Neural cell (in vitro differentiated cells): Measurements from ENCODE around the gene DENND6A. TPM values are rescaled to one million over a fixed set of nuclear protein-coding genes. Genes with fewer than 3 reads are reported as not detected.

Experiments used
- H2AFZ ChIP-seq: fragments of 200-600, 300-800 bp; sonication (generic), shearing (Covaris generic); 2 replicates; pipeline ENCODE4 v1.6.0; 2014; ENCODE audit warnings: low read depth, mild to moderate bottlenecking, antibody characterized with exemption, low read length, moderate library complexity
- H3F3A ChIP-seq: fragments of 200-600 bp; shearing (Covaris generic); 2 replicates; pipeline ENCODE4 v1.6.1; 2016; ENCODE audit warnings: mild to moderate bottlenecking, moderate library complexity, mixed read lengths, antibody characterized with exemption, low read length; ENCODE audit not compliant: insufficient read depth, poor library complexity, severe bottlenecking
- H3K27ac ChIP-seq: fragments of 200-600, 300-800 bp; sonication (generic), shearing (Covaris generic); 2 replicates; pipeline ENCODE4 v1.5.1; 2014; ENCODE audit warnings: mild to moderate bottlenecking, low read length, moderate library complexity
- H3K27me3 ChIP-seq: fragments of 300-800, 200-600 bp; sonication (generic), shearing (Covaris generic); 2 replicates; pipeline ENCODE4 v1.6.0; 2014; ENCODE audit warnings: mild to moderate bottlenecking, low read depth, low read length, moderate library complexity; ENCODE audit not compliant: insufficient read depth
- H3K36me3 ChIP-seq: fragments of 300-800, 200-600 bp; sonication (generic), shearing (Covaris generic); 2 replicates; pipeline ENCODE4 v1.5.1; 2014; ENCODE audit warnings: mild to moderate bottlenecking, antibody characterized with exemption, low read length, moderate library complexity; ENCODE audit not compliant: insufficient read depth
- H3K4me2 ChIP-seq: fragments of 300-800, 200-600 bp; sonication (generic), shearing (Covaris generic); 2 replicates; pipeline ENCODE4 v1.6.0; 2014; ENCODE audit warnings: mild to moderate bottlenecking, low read length
- H3K4me3 ChIP-seq: fragments of 300-800, 200-600 bp; sonication (generic), shearing (Covaris generic); 2 replicates; pipeline ENCODE4 v1.5.1; 2014; ENCODE audit warnings: mild to moderate bottlenecking, low read length, moderate library complexity
- H3K79me2 ChIP-seq: fragments of 200-600 bp; shearing (Covaris generic); replicated peaks from 2 replicates; pipeline ENCODE4 v1.6.0; 2014; ENCODE audit warnings: mild to moderate bottlenecking, low read length, moderate library complexity; ENCODE audit not compliant: insufficient read depth
- H3K9ac ChIP-seq: fragments of 300-800, 200-600 bp; sonication (generic), shearing (Covaris generic); 2 replicates; pipeline ENCODE4 v1.6.1; 2016; ENCODE audit warnings: mild to moderate bottlenecking, low read length, mixed read lengths
- H3K9me2 ChIP-seq: fragments of 200-600 bp; shearing (Covaris generic); 2 replicates; pipeline ENCODE4 v1.6.1; 2016; ENCODE audit warnings: mild to moderate bottlenecking, low read length, mixed read lengths; ENCODE audit not compliant: insufficient read depth
- H3K9me3 ChIP-seq: fragments of 200-600, 300-800 bp; sonication (generic), shearing (Covaris generic); 2 replicates; pipeline ENCODE4 v1.6.1; 2016; ENCODE audit warnings: mild to moderate bottlenecking, mixed run types, low read length, moderate library complexity, mixed read lengths
- H4K20me1 ChIP-seq: fragments of 200-600 bp; shearing (Covaris generic); 2 replicates; pipeline ENCODE4 v1.6.1; 2016; ENCODE audit warnings: mild to moderate bottlenecking, mixed run types; ENCODE audit not compliant: insufficient read depth
- CTCF ChIP-seq: fragments of 450-650 bp; IDR thresholded peaks from 2 replicates; pipeline ENCODE4 v1.5.1; 2014; ENCODE audit warnings: antibody characterized with exemption, mild to moderate bottlenecking, moderate library complexity; ENCODE audit not compliant: poor library complexity, severe bottlenecking
- EP300 ChIP-seq: fragments of 450-650 bp; conservative IDR thresholded peaks from 2 replicates; pipeline ENCODE4 v1.6.1; 2014; ENCODE audit warnings: antibody characterized with exemption, mild to moderate bottlenecking, moderate library complexity; ENCODE audit not compliant: poor library complexity, severe bottlenecking
- EZH2 ChIP-seq: fragments of 200-600, 300-800 bp; shearing (Covaris generic), sonication (generic); IDR thresholded peaks from 2 replicates; pipeline ENCODE4 v1.6.1; 2014; ENCODE audit warnings: antibody characterized with exemption, low read length, borderline replicate concordance, mild to moderate bottlenecking; ENCODE audit not compliant: insufficient read depth, poor library complexity, severe bottlenecking
- MXI1 ChIP-seq: fragments of 450-650 bp; conservative IDR thresholded peaks from 2 replicates; pipeline ENCODE4 v1.6.1; 2014; ENCODE audit warnings: antibody characterized with exemption, mild to moderate bottlenecking; ENCODE audit not compliant: poor library complexity, severe bottlenecking
- POLR2AphosphoS5 ChIP-seq: IDR thresholded peaks from 2 replicates; pipeline ENCODE4 v1.6.1; 2012
- RAD21 ChIP-seq: fragments of 450-650 bp; conservative IDR thresholded peaks from 2 replicates; pipeline ENCODE4 v1.6.1; 2014; ENCODE audit warnings: antibody characterized with exemption, mild to moderate bottlenecking, moderate library complexity
- REST ChIP-seq: IDR thresholded peaks from 2 replicates; pipeline ENCODE4 v1.6.1; 2012; ENCODE audit warnings: borderline replicate concordance
- SMC3 ChIP-seq: fragments of 450-650 bp; conservative IDR thresholded peaks from 2 replicates; pipeline ENCODE4 v1.6.1; 2014; ENCODE audit warnings: antibody characterized with exemption, mild to moderate bottlenecking, moderate library complexity; ENCODE audit not compliant: poor library complexity
- TAF1 ChIP-seq: IDR thresholded peaks from 2 replicates; pipeline ENCODE4 v1.6.1; 2012; ENCODE audit warnings: low read depth
- polyA plus RNA-seq: library from polyadenylated mRNA; depleted of rRNA; stranded (reverse); fragments of >200 nt; gene quantifications from 2 replicates; pipeline ENCODE4 v1.2.3, GENCODE V29; 2014

Gene DENND6A
- polyA plus RNA-seq, 1 donor from 2014 or later = 24.0 TPM

- no peak overlapping the region for H2AFZ ChIP-seq
- no peaks in the 10 kb centered on the region for H4K20me1 ChIP-seq
- no peak overlapping the region for H3K27ac ChIP-seq
- H3K9ac ChIP-seq = no peak overlapping the region
- H3K27me3 ChIP-seq = no peaks in the 10 kb centered on the region
- H3K9me2 ChIP-seq = no peaks in the 10 kb centered on the region
- no peaks in the 10 kb centered on the region for H3K9me3 ChIP-seq
- H3K79me2 ChIP-seq = no peaks in the 10 kb centered on the region
- H3K4me3 ChIP-seq = no peak overlapping the region
- TF ChIP-seq CTCF = no peak
- TF ChIP-seq EP300 = no peak
- TF ChIP-seq RAD21 = no peak
- no peak for TF ChIP-seq SMC3
- TF ChIP-seq TAF1 = no peak
- no peak for TF ChIP-seq POLR2AphosphoS5
- TF ChIP-seq EZH2 = no peak
- TF ChIP-seq REST = no peak
- no peak for TF ChIP-seq MXI1
- no peaks in the 10 kb centered on the region for H3F3A ChIP-seq
- H3K4me2 ChIP-seq = no peak overlapping the region
- no peaks in the 10 kb centered on the region for H3K36me3 ChIP-seq
Observed at GRCh38 chr3:57709031-57709430, 16.2 kb upstream of the DENND6A start.

GRCh38 chr3:57706462-57706861 lies 13.6 kb upstream of the DENND6A start:
- Histone ChIP-seq H2AFZ (no peak overlapping the region), H3K4me2 (no peak overlapping the region)

More at GRCh38 chr3:57706462-57706861, 13.6 kb upstream of the DENND6A start:
- Histone ChIP-seq H3K27me3 (no peaks in the 10 kb centered on the region), H4K20me1 (no peaks in the 10 kb centered on the region), H3K9ac (no peak overlapping the region), H3K4me3 (no peak overlapping the region), H3K79me2 (no peaks in the 10 kb centered on the region), H3K9me3 (no peaks in the 10 kb centered on the region), H3K9me2 (no peaks in the 10 kb centered on the region), H3K36me3 (no peaks in the 10 kb centered on the region), H3K27ac (no peak overlapping the region), H3F3A (no peaks in the 10 kb centered on the region)
- TF ChIP-seq REST (no peak), POLR2AphosphoS5 (no peak), CTCF (no peak), EZH2 (no peak), MXI1 (no peak), RAD21 (no peak), TAF1 (no peak), SMC3 (no peak), EP300 (no peak)
